AG09309 (cell line): ENCODE measurements around the gene NTNG2.
A peak's percentile ranks its signal among the peaks of the same experiment; 100 is the strongest.
"Not testable (repeated sequence)": the region's sequence is repeated elsewhere in the genome, so short reads cannot be mapped to it uniquely, and the experiment has no call there.

ENCODE experiments used
- DNase-seq: peaks from one replicate; pipeline ENCODE4 v3.0.0-alpha.2; 2010; ENCODE audit warnings: low read depth
- H3K4me3 ChIP-seq: 2 replicates; pipeline ENCODE4 v1.5.1; 2011; ENCODE audit warnings: mild to moderate bottlenecking, low read depth, low read length, moderate library complexity; ENCODE audit not compliant: control insufficient read depth
- TF ChIP-seq, protein P1 (sequence below): IDR thresholded peaks from 2 replicates; pipeline ENCODE4 v1.5.1; 2011; ENCODE audit warnings: mild to moderate bottlenecking, low read depth, low read length, inconsistent platforms; ENCODE audit not compliant: insufficient read depth, control insufficient read depth; ENCODE audit errors: missing control alignments

NTNG2 gene

DNA sequence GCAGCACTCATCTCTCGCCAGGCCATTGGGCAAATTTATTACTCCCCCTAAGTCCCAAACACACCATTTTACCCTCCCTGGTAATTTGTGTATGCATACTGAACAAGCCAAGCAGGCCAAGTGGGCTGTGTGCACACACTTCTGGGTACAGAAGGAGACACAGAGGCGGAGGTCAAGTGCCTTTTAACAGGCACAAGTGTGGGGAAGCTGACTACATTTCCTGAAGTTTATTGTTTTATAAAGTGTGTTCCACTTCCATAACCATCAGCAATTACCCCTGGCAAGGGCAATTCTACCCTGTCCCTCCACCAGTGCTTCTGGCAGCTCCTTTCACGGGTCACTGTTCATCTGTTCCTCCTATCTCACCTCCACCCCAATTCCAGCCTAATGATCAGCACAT is 99.0 kb downstream of the NTNG2 start:
- no peak for DNase-seq
- no peak overlapping the region for H3K4me3 ChIP-seq
- TF ChIP-seq, protein P1, sequence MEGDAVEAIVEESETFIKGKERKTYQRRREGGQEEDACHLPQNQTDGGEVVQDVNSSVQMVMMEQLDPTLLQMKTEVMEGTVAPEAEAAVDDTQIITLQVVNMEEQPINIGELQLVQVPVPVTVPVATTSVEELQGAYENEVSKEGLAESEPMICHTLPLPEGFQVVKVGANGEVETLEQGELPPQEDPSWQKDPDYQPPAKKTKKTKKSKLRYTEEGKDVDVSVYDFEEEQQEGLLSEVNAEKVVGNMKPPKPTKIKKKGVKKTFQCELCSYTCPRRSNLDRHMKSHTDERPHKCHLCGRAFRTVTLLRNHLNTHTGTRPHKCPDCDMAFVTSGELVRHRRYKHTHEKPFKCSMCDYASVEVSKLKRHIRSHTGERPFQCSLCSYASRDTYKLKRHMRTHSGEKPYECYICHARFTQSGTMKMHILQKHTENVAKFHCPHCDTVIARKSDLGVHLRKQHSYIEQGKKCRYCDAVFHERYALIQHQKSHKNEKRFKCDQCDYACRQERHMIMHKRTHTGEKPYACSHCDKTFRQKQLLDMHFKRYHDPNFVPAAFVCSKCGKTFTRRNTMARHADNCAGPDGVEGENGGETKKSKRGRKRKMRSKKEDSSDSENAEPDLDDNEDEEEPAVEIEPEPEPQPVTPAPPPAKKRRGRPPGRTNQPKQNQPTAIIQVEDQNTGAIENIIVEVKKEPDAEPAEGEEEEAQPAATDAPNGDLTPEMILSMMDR = no peak

DNA sequence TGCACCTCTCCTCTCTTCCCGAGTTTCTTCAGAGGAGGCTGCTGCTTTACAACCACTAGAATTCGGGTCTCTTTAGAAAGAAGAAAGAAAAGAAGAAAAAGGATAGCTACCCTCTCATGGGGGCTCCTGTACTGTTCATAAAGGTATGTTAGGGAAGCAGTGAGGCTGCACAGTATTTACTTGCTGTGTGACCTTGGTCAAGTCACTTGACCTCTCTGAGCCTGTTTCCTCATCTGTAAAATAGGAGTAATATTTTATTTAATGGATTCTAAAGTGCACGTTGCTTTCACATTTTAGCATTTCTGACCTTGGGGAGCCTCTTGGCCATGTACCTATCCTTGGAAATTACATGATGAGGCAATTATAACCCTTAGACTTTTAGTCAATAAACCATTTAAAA is 104.2 kb downstream of the NTNG2 start:
- no peak overlapping the region for H3K4me3 ChIP-seq
- DNase-seq = no peak
- TF ChIP-seq, protein P1 = no peak

DNA sequence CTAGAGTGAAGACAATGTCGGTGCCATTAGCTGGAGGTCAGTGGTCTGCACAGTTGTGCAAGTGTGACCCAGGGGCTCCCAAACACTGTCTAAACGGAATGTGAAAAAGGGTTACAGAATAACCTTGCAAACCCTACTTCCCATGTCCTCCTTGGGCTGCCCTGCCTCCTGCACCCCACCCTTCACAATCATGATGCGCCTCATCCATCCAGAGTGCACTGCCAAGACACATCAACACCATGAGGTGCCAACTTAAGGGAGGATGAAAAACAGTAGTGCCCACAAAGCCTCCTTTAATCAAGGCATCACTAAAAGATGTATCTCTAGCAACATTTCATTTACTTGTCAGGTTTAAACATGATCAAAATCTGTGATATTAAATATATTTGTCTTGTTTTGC is 105.8 kb downstream of the NTNG2 start:
- no peak overlapping the region for H3K4me3 ChIP-seq
- TF ChIP-seq, protein P1 = no peak
- DNase-seq = no peak

DNA sequence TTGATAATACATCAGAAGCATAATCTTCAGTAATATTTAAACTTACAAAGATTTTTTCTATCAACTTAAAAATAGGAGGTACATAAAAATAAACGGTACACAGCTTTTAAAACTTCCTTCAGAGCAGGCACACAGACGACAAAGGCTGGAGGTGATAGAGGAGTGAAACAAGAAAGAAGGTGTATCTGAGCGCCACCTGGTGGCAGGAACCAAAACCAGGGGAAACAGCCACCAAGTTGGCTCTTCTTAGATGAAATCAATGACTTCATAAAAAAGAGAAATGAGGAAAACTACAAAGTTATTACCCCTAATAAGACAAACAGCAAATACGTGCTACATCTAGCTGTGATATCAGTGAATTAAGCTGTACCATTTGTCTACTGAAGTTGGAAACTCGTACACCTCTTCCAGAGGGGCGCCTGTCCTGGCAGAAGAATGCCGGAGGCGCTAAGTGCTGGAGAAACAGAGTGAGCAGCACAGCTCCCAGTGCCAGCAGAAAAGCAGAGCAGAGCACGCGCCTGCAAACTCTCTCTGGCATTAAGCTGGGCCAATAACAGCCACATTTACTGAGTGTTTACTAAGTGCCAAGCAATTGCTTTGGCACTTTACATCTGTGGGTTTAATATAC is 107.0 kb downstream of the NTNG2 start:
- TF ChIP-seq, protein P1 = peak; percentile 84
- no peak for DNase-seq
- H3K4me3 ChIP-seq = no peak overlapping the region

DNA sequence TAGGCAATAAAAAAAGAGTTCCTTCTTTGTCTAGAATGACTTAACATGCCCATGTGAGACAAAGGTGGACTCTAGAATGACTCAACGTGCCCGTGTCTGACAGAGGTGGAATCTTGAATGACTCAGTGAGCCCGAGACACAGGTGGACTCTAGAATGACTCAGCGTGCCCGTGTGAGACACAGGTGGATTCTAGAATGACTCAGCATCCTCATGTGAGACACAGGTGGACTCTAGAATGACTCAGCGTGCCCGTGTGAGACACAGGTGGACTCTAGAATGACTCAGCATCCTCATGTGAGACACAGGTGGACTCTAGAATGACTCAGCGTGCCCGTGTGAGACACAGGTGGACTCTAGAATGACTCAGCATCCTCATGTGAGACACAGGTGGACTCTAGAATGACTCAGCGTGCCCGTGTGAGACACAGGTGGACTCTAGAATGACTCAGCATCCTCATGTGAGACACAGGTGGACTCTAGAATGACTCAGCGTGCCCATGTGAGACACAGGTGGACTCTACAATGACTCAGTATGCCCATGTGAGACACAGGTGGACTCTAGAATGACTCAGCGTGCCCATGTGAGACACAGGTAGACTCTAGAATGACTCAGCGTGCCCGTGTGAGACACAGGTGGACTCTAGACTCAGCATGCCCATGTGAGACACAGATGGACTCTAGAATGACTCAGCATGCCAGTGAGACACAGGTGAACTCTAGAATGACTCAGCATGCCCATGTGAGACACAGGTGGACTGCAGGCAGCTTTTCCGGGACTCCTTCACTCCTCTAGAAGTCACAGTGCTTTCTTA is 108.1 kb downstream of the NTNG2 start:
- not testable (repeated sequence) for DNase-seq, H3K4me3 ChIP-seq

DNA sequence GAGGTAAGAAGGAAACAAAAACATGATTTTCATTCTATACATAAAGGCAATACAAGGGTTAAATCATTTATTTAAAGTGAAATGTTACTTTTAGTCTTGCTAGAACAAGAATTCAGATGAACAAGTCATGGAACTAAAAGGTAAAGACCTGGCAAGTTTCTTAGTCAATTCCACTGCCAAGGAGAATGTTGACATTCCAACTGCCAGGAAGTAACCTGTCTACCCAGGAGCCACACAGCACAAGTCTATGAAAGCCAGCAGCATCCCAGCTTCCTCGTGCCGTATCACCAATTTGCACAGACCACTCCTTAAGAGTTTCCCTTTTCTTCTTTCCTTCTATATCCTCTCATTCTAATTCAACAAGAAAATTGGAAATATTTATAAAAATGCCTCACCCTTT is 113.0 kb downstream of the NTNG2 start:
- DNase-seq = no peak
- TF ChIP-seq, protein P1 = no peak
- H3K4me3 ChIP-seq = no peak overlapping the region

DNA sequence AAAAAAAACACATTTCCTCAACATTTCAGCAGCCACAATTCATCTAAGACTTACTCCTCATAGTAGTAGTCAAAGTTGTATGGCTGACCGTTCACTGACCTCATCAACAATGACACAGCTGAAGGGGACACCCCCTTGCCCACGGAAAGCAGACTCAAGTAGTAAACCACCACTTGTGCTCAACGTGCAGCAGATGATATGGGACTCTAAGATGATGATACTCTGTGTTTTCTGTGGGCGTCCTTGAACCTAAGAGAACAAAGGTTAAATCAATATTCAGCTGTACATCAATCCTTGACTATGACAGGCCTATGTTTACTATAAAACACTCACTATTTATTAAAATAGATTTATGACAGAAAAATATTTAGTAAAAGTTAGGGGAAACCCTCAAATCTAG is 121.3 kb downstream of the NTNG2 start:
- no peak overlapping the region for H3K4me3 ChIP-seq
- TF ChIP-seq, protein P1 = no peak
- no peak for DNase-seq
